Loucy (cell line): ENCODE results near the gene FRMD5.
"Not testable (repeated sequence)": the region's sequence is repeated elsewhere in the genome, so short reads cannot be mapped to it uniquely, and the experiment has no call there.

Experiments
- H2AFZ ChIP-seq: fragments of 200-600 bp; sonication (generic); 2 replicates; pipeline ENCODE4 v1.6.0; 2016; ENCODE audit warnings: antibody characterized with exemption, mild to moderate bottlenecking, low read length, moderate library complexity
- H3F3A ChIP-seq: fragments of 200-600 bp; 2 replicates; pipeline ENCODE4 v1.6.0; 2016; ENCODE audit warnings: antibody characterized with exemption, low read depth, mild to moderate bottlenecking
- H3K27me3 ChIP-seq: fragments of 200-600 bp; sonication (generic); 2 replicates; pipeline ENCODE4 v1.6.1; 2014; ENCODE audit warnings: low read length, mild to moderate bottlenecking; ENCODE audit not compliant: insufficient read depth, poor library complexity, severe bottlenecking
- H3K36me3 ChIP-seq: fragments of 200-600 bp; sonication (generic); 2 replicates; pipeline ENCODE4 v1.6.1; 2016; ENCODE audit warnings: low read length; ENCODE audit not compliant: insufficient read depth
- H3K4me1 ChIP-seq: fragments of 200-600 bp; sonication (generic); 2 replicates; pipeline ENCODE4 v1.5.1; 2014; ENCODE audit warnings: low read length, mild to moderate bottlenecking; ENCODE audit not compliant: insufficient read depth, poor library complexity, severe bottlenecking
- H3K4me2 ChIP-seq: fragments of 200-600 bp; sonication (generic); 2 replicates; pipeline ENCODE4 v1.6.0; 2014; ENCODE audit warnings: antibody characterized with exemption, low read length, low read depth, mild to moderate bottlenecking; ENCODE audit not compliant: poor library complexity, severe bottlenecking
- H3K4me3 ChIP-seq: fragments of 200-600 bp; sonication (generic); 2 replicates; pipeline ENCODE4 v1.5.1; 2014; ENCODE audit warnings: low read length, mild to moderate bottlenecking, mixed read lengths; ENCODE audit not compliant: poor library complexity, severe bottlenecking
- H3K79me2 ChIP-seq: fragments of 200-600 bp; sonication (generic); 2 replicates; pipeline ENCODE4 v1.6.1; 2014; ENCODE audit warnings: low read length; ENCODE audit not compliant: insufficient read depth
- H3K9ac ChIP-seq: fragments of 200-600 bp; sonication (generic); 2 replicates; pipeline ENCODE4 v1.6.0; 2014; ENCODE audit warnings: mild to moderate bottlenecking, low read depth, low read length, moderate library complexity; ENCODE audit not compliant: poor library complexity, severe bottlenecking
- H3K9me2 ChIP-seq: fragments of 200-600 bp; sonication (generic); replicated peaks from 2 replicates; pipeline ENCODE4 v1.6.1; 2016; ENCODE audit warnings: low read depth, low read length, mixed read lengths
- H3K9me3 ChIP-seq: fragments of 200-600 bp; sonication (generic); 2 replicates; pipeline ENCODE4 v1.6.1; 2014; ENCODE audit warnings: mild to moderate bottlenecking, antibody characterized with exemption, low read length, low read depth; ENCODE audit not compliant: insufficient read depth
- H4K20me1 ChIP-seq: fragments of 200-600 bp; sonication (generic); 2 replicates; pipeline ENCODE4 v1.6.0; 2014; ENCODE audit warnings: antibody characterized with exemption, low read length, mild to moderate bottlenecking; ENCODE audit not compliant: insufficient read depth, poor library complexity, severe bottlenecking
- EZH2phosphoT487 ChIP-seq: fragments of 200-600 bp; IDR thresholded peaks from 2 replicates; pipeline ENCODE4 v1.6.1; 2018; ENCODE audit warnings: antibody characterized with exemption, mild to moderate bottlenecking, moderate library complexity, borderline replicate concordance
- TF ChIP-seq, protein P1 (sequence below): fragments of 200-600 bp; sonication (generic); conservative IDR thresholded peaks from 2 replicates; pipeline ENCODE4 v1.5.1; 2014; ENCODE audit warnings: mild to moderate bottlenecking, antibody characterized with exemption, low read length

Gene FRMD5

DNA sequence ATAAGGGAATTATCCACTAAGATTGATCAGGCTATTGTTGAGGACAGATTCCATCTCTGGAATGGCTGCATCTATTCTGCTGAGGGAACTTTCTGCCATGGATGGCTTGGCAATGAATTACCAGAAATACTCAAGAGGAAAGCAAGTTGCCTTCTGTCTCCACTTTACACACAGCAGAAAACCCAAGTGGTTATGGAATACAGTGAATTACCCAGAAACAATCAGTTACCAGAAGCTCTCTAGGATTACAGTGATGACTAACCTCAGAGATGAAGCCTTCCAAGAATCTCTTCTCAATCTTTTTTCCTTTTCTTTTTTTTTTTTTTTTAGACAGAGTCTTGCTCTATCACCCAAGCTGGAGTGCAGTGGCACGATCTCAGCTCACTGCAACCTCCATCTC, 185.0 kb downstream of the FRMD5 start:
- no peaks in the 10 kb centered on the region for H4K20me1 ChIP-seq
- no peak overlapping the region for H3K9ac ChIP-seq
- TF ChIP-seq, protein P1, sequence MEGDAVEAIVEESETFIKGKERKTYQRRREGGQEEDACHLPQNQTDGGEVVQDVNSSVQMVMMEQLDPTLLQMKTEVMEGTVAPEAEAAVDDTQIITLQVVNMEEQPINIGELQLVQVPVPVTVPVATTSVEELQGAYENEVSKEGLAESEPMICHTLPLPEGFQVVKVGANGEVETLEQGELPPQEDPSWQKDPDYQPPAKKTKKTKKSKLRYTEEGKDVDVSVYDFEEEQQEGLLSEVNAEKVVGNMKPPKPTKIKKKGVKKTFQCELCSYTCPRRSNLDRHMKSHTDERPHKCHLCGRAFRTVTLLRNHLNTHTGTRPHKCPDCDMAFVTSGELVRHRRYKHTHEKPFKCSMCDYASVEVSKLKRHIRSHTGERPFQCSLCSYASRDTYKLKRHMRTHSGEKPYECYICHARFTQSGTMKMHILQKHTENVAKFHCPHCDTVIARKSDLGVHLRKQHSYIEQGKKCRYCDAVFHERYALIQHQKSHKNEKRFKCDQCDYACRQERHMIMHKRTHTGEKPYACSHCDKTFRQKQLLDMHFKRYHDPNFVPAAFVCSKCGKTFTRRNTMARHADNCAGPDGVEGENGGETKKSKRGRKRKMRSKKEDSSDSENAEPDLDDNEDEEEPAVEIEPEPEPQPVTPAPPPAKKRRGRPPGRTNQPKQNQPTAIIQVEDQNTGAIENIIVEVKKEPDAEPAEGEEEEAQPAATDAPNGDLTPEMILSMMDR = no peak
- no peak for TF ChIP-seq EZH2phosphoT487
- no peak overlapping the region for H3K4me2 ChIP-seq
- H3K4me3 ChIP-seq = no peak overlapping the region
- no peaks in the 10 kb centered on the region for H3K27me3 ChIP-seq
- H3K9me2 ChIP-seq = no peaks in the 10 kb centered on the region
- H3F3A ChIP-seq = no peaks in the 10 kb centered on the region
- no peak overlapping the region for H2AFZ ChIP-seq
- no peaks in the 10 kb centered on the region for H3K9me3 ChIP-seq
- no peaks in the 10 kb centered on the region for H3K36me3 ChIP-seq
- no peaks in the 10 kb centered on the region for H3K79me2 ChIP-seq
- H3K4me1 ChIP-seq = no peaks in the 10 kb centered on the region

DNA sequence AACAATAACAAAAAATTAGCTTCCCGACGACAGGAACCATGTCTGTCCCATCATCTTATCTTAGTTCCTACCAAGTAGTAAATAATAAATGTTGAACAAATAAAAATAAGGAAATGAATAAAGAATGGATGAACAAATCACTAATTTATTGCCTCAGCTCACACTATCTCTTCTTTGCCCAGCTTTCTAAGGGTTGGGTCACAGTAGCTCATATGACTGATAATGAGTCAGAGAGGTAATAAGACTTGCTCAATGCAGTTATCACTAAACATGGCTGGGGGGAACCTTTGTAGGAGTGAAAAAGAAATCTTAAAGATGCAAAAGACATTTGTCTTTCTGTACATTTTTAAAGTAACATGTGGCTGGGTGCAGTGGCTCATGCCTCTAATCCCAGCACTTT, 186.0 kb downstream of the FRMD5 start:
- no peaks in the 10 kb centered on the region for H3K9me2 ChIP-seq
- H3K9ac ChIP-seq = no peak overlapping the region
- H3K79me2 ChIP-seq = no peaks in the 10 kb centered on the region
- H3K4me3 ChIP-seq = no peak overlapping the region
- no peak overlapping the region for H2AFZ ChIP-seq
- H4K20me1 ChIP-seq = no peaks in the 10 kb centered on the region
- no peaks in the 10 kb centered on the region for H3K4me1 ChIP-seq
- H3K27me3 ChIP-seq = no peaks in the 10 kb centered on the region
- no peaks in the 10 kb centered on the region for H3K36me3 ChIP-seq
- TF ChIP-seq, protein P1 = no peak
- no peak for TF ChIP-seq EZH2phosphoT487
- H3K4me2 ChIP-seq = no peak overlapping the region
- no peaks in the 10 kb centered on the region for H3F3A ChIP-seq
- H3K9me3 ChIP-seq = no peaks in the 10 kb centered on the region

DNA sequence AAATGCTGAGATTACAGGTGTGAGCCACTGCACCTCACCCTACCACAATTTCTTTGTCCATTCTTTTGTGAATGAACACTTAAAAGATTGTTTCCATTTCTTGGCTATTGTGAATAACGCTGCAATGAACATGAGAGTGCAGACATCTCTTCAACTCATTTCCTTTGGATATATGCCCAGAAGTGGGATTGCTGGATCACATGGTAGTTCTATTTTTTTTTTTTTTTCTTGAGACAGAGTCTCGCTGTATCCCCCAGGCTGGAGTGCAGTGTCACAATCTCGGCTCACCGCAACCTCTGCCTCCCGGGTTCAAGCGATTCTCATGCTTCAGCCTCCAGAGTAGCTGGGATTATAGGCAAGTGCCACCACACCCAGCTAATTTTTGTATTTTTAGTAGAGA, 194.8 kb downstream of the FRMD5 start:
- H3K4me2 ChIP-seq, H3K36me3 ChIP-seq, H3K9me3 ChIP-seq: not testable (repeated sequence)

DNA sequence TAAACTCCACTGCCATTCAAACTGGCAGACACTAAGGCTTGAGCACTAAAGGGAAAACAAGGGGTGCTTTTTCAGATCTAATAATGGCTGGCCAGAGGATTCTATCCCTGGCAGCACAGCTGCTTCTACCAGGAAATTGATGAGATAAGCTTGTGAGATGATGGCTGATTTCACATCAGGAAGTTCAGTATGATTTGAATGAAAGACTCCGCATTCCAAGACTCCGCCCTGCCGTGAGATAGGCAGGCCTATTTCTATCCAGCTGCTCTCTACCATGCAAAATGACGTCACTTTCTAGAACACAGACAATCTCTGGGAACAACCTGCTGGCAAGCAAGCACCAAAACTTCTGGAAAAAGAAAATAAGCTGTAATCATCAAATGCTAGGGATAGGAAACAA, 196.5 kb downstream of the FRMD5 start:
- Histone ChIP-seq H4K20me1 (no peaks in the 10 kb centered on the region), H3K36me3 (no peaks in the 10 kb centered on the region), H3F3A (no peaks in the 10 kb centered on the region), H2AFZ (no peak overlapping the region), H3K4me1 (no peaks in the 10 kb centered on the region), H3K27me3 (no peaks in the 10 kb centered on the region), H3K79me2 (no peaks in the 10 kb centered on the region), H3K9ac (no peak overlapping the region), H3K9me3 (no peaks in the 10 kb centered on the region), H3K9me2 (no peaks in the 10 kb centered on the region), H3K4me2 (no peak overlapping the region), H3K4me3 (no peak overlapping the region)
- TF ChIP-seq, protein P1 = no peak
- no peak for TF ChIP-seq EZH2phosphoT487

More for the DNA sequence above, 194.8 kb downstream of the FRMD5 start:
- H3K79me2 ChIP-seq, H3K9ac ChIP-seq, H3K9me2 ChIP-seq, H3K27me3 ChIP-seq, H2AFZ ChIP-seq, H4K20me1 ChIP-seq, H3K4me3 ChIP-seq, H3F3A ChIP-seq, H3K4me1 ChIP-seq: not testable (repeated sequence)
